ENCODE data around the gene HLA-DOB.

DNA sequence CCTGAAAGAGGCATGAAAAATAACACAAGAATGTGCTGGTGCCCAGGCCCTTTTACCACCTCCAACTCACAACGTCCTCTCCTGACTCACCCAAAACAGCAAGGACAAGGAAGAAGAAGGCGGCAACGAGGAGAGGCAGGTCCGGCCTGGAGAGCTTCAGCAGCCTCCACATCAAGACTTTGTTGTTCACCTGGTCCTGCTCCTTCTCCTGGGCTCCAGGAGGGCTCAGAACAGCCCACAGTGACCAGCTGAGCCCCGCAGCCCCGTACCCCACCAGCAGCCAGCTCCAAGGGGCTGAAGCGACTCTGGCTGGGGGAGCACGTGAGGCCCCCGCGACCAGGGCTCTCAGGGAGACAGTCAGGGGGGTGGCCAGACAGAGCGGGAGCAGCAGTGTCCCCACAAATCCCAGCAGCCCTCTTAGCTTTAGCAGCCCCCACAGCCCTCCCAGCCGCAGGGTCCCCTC is 20.9 kb upstream of the HLA-DOB start:
- TF ChIP-seq, protein P1, sequence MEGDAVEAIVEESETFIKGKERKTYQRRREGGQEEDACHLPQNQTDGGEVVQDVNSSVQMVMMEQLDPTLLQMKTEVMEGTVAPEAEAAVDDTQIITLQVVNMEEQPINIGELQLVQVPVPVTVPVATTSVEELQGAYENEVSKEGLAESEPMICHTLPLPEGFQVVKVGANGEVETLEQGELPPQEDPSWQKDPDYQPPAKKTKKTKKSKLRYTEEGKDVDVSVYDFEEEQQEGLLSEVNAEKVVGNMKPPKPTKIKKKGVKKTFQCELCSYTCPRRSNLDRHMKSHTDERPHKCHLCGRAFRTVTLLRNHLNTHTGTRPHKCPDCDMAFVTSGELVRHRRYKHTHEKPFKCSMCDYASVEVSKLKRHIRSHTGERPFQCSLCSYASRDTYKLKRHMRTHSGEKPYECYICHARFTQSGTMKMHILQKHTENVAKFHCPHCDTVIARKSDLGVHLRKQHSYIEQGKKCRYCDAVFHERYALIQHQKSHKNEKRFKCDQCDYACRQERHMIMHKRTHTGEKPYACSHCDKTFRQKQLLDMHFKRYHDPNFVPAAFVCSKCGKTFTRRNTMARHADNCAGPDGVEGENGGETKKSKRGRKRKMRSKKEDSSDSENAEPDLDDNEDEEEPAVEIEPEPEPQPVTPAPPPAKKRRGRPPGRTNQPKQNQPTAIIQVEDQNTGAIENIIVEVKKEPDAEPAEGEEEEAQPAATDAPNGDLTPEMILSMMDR (conservative IDR thresholded peaks at IDR 0.05): no peak
- no peak for TF ChIP-seq ZFX (IDR thresholded peaks at IDR 0.05)
